Endothelial cell (in vitro differentiated cells): ENCODE measurements around the gene RAB31. TPM values are rescaled to one million over a fixed set of nuclear protein-coding genes. Genes with fewer than 3 reads are reported as not detected.

ENCODE experiments used
- DNase-seq: peaks from one replicate; pipeline ENCODE4 v3.0.0; 2021; ENCODE audit warnings: low spot score
- H3K27ac Mint-ChIP-seq: one replicate; pipeline ENCODE4 v1.8.0; 2021; ENCODE audit warnings: mixed read lengths, inconsistent platforms; ENCODE audit not compliant: unreplicated experiment
- H3K27me3 Mint-ChIP-seq: one replicate; pipeline ENCODE4 v1.8.0; 2021; ENCODE audit warnings: mild to moderate bottlenecking, moderate library complexity, mixed read lengths, inconsistent platforms; ENCODE audit not compliant: unreplicated experiment
- H3K36me3 Mint-ChIP-seq: one replicate; pipeline ENCODE4 v1.8.0; 2021; ENCODE audit warnings: mild to moderate bottlenecking, low read depth, mixed read lengths, inconsistent platforms; ENCODE audit not compliant: unreplicated experiment
- H3K4me1 Mint-ChIP-seq: one replicate; pipeline ENCODE4 v1.8.0; 2021; ENCODE audit warnings: mild to moderate bottlenecking, mixed read lengths, inconsistent platforms; ENCODE audit not compliant: unreplicated experiment
- H3K4me3 Mint-ChIP-seq: one replicate; pipeline ENCODE4 v1.8.0; 2021; ENCODE audit warnings: mild to moderate bottlenecking, mixed read lengths, inconsistent platforms; ENCODE audit not compliant: unreplicated experiment
- H3K9me3 Mint-ChIP-seq: one replicate; pipeline ENCODE4 v1.8.0; 2021; ENCODE audit warnings: mixed read lengths, inconsistent platforms; ENCODE audit not compliant: unreplicated experiment
- CTCF ChIP-seq: fragments of 200-600 bp; sonication (generic); IDR thresholded peaks from one replicate; pipeline ENCODE4 v1.5.0; 2021; ENCODE audit warnings: antibody characterized with exemption; ENCODE audit not compliant: unreplicated experiment
- total RNA-seq: library from RNA; stranded (reverse); fragmentation: NEBNext Ultra II Directional; extraction: Animal tissue kit (Norgen Biotek cat#: 25700); gene quantifications from one replicate; pipeline ENCODE4 v1.2.1, GENCODE V29; 2021; ENCODE audit not compliant: unreplicated experiment

RAB31 gene
- total RNA-seq, 1 donor from 2014 or later = 88.8 TPM

GRCh38 chr18:9803063-9803697 is 95.1 kb downstream of the RAB31 start:
- Mint-ChIP-seq H3K9me3 (no peaks in the 10 kb centered on the region), H3K36me3 (peaks cover 24% of the 10 kb centered on the region), H3K4me1 (no peaks in the 10 kb centered on the region), H3K4me3 (no peak overlapping the region), H3K27me3 (no peaks in the 10 kb centered on the region), H3K27ac (no peak overlapping the region)
- DNase-seq = no peak
- TF ChIP-seq CTCF = no peak

DNA sequence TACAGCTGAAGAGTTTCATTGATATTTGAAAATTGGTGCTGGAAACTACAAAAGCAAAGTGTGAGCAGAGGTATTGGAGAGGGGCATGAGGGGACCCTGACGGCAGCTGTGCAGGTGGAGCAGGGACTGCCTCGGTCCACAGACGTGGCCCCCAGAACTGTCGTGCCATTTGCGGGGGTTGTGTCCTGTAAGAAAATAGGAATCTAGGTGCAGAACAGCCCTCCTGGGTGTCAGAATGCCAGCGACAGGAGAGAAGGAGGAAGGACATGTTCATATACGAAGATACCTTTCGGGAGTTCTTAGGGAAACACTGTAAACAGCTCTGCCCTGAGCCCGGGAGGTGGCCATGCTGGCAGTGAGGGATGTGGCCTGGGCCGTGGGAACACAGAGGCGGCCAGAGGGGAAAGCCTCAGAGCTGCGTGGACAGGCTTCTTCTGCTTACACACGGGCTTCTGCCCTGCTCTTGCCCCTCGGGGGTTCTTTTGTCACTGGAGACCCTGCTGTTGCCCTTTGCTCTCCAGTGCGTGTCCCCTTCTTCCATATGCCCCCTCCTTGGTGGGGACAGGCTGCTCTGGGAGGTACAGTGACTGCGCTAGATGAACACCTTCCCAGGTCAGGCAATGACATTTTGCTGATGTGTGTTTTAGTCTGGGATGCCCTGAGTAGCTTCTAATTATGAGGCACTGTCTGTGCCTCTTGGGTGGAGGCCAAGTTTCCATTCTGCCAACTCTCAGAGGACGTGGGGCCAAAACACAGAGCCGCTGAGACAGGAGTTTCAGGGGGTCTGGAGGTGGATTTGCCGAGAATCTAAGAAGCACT is 95.8 kb downstream of the RAB31 start:
- no peak overlapping the region for H3K4me3 Mint-ChIP-seq
- peaks cover 24% of the 10 kb centered on the region for H3K36me3 Mint-ChIP-seq
- H3K27ac Mint-ChIP-seq = no peak overlapping the region
- DNase-seq = no peak
- no peaks in the 10 kb centered on the region for H3K27me3 Mint-ChIP-seq
- H3K9me3 Mint-ChIP-seq = no peaks in the 10 kb centered on the region
- no peak for TF ChIP-seq CTCF
- H3K4me1 Mint-ChIP-seq = no peaks in the 10 kb centered on the region

GRCh38 chr18:9804517-9805104 is 96.5 kb downstream of the RAB31 start:
- Mint-ChIP-seq H3K27me3 (no peaks in the 10 kb centered on the region), H3K4me3 (no peak overlapping the region), H3K9me3 (no peaks in the 10 kb centered on the region), H3K27ac (no peak overlapping the region), H3K4me1 (no peaks in the 10 kb centered on the region), H3K36me3 (peaks cover 24% of the 10 kb centered on the region)
- TF ChIP-seq CTCF = no peak
- no peak for DNase-seq

- Mint-ChIP-seq H3K4me3 (no peak overlapping the region), H3K9me3 (no peaks in the 10 kb centered on the region), H3K27me3 (no peaks in the 10 kb centered on the region), H3K4me1 (no peaks in the 10 kb centered on the region), H3K36me3 (peaks cover 20% of the 10 kb centered on the region), H3K27ac (no peak overlapping the region)
- DNase-seq = no peak
- TF ChIP-seq CTCF = no peak
These were observed 98.8 kb downstream of the RAB31 start for GRCh38 chr18:9806905-9807304.
